A549 treated with dexamethasone at 1 μM for 4 hours (cell line): ENCODE data around the gene RBMY1D. TPM values are rescaled to one million over a fixed set of nuclear protein-coding genes. Genes with fewer than 3 reads are reported as not detected.

Experiments used
- total RNA-seq: library from RNA; stranded (reverse); fragments of 200-300 nt; extraction: Qiagen RNA extraction; gene quantifications from 5 replicates; pipeline ENCODE4 v1.2.3, GENCODE V29; 2022

Gene RBMY1D
- total RNA-seq: not detected in 5 replicates

GRCh38 chrY:21894426-21894825 lies at the start of gene RBMY1D:
Gene RBMY1D, minus strand, starts transcription at chrY:21894526. Its CDS starts 2,013 bp downstream, at chrY:21892513.

GRCh38 chrY:21917932-21918331 lies 23.6 kb upstream of the RBMY1D start, which contains the start of gene RBMY1E:
Gene RBMY1E, minus strand, starts transcription at chrY:21918032. Its CDS starts 1,978 bp downstream, at chrY:21916054.

Other genes starting within 250 kb of the RBMY1D start
- not detected in 5 replicates for gene RBMY1E, start 23.5 kb upstream of the RBMY1D start, total RNA-seq